ENCODE data around the gene FAU.
"Not testable (repeated sequence)": the region's sequence is repeated elsewhere in the genome, so short reads cannot be mapped to it uniquely, and the experiment has no call there.

Gene FAU

DNA sequence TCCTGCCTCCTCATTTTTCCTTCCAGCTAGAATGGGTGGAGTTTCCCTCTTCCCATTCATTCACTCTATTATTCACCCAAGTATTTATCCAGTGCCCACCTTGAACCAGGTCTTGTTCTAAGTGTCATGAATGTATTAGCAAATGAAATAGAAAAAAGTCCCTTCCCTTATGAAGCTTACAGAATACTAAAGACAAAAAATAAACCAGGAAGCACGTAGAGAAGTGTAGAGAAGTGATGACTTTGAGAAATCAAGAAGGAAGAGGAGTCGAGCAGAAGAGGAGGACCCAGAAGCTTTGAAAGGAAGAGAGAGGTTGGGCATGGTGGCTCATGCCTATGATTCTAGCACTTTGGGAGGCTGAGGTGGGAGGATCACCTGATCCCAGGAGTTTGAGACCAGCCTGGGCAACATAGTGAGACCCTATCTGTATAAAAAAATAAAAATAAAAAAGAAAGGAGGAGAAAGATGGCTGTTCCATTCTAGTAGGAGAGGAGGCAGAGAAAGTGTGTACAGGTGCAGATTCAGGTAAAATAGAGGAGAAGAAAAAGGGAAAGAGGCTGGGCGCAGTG, 29.5 kb upstream of the FAU start:
- TF ChIP-seq CTCF (IDR thresholded peaks at IDR 0.05; ENCODE audit: extremely low read depth, insufficient read depth, missing control alignments): no peak
- in situ Hi-C loops (cut with MboI; ENCODE audit: low pct_unique_long_range_greater_than_20kb, low sequenced_read_pairs, unreplicated experiment): no loop called here

GRCh38 chr11:65150509-65151299, 28.8 kb upstream of the FAU start:
- DNase-seq (ENCODE audit: low spot score): peak; percentile 39
- no peak for TF ChIP-seq CTCF (IDR thresholded peaks at IDR 0.05; ENCODE audit: extremely low read depth, insufficient read depth, missing control alignments)
- in situ Hi-C loops (cut with MboI; ENCODE audit: low pct_unique_long_range_greater_than_20kb, low sequenced_read_pairs, unreplicated experiment): no loop called here

More for the DNA sequence above, 29.5 kb upstream of the FAU start:
- DNase-seq (ENCODE audit: low spot score): no peak

DNA sequence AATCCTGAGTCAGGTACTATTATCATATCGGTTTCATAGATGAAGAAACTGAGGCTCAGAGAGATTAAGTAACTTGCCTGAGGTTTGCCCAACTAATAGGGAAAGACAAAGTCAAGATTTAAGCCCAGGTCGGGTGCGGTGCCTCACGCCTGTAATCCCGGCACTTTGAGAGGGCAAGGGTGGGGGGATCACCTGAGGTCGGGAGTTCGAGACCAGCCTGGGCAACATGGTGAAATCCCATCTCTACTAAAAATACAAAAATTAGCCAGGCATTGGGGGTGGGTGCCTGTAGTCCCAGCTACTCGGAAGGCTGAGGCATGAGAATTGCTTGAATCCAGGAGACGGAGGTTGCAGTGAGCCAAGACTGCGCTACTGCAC, 28.2 kb upstream of the FAU start:
- DNase-seq (ENCODE audit: low spot score); in situ Hi-C loops (cut with MboI; ENCODE audit: low pct_unique_long_range_greater_than_20kb, low sequenced_read_pairs, unreplicated experiment): not testable (repeated sequence)

DNA sequence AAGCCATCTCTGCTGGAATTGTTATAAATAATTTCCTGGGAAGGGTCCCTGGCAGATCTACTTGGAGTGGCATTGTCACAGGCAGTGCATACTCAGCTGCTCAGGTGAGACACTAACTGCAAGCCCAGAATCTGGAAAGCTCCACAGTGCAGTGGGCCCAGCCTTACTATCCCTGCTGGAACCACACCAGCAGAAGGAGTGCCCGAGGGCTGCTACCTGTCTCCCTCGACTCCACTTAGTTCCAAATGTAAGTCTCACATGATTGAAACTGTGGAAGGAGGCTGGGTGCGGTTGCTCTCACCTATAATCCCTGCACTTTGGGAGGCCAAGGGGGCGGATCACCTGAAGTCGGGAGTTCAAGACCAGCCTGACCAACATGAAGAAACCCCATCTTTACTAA, 26.7 kb upstream of the FAU start:
- no peak for TF ChIP-seq CTCF (IDR thresholded peaks at IDR 0.05; ENCODE audit: extremely low read depth, insufficient read depth, missing control alignments)
- no peak for DNase-seq (ENCODE audit: low spot score)

GRCh38 chr11:65147352-65148075, 25.6 kb upstream of the FAU start:
- in situ Hi-C loops (cut with MboI; ENCODE audit: low pct_unique_long_range_greater_than_20kb, low sequenced_read_pairs, unreplicated experiment): no loop called here
- DNase-seq (ENCODE audit: low spot score): no peak
- TF ChIP-seq CTCF (IDR thresholded peaks at IDR 0.05; ENCODE audit: extremely low read depth, insufficient read depth, missing control alignments): no peak

More for the DNA sequence above, 26.7 kb upstream of the FAU start:
- in situ Hi-C loops (cut with MboI; ENCODE audit: low pct_unique_long_range_greater_than_20kb, low sequenced_read_pairs, unreplicated experiment): no loop called here

- DNase-seq (ENCODE audit: low spot score): no peak
- TF ChIP-seq CTCF (IDR thresholded peaks at IDR 0.05; ENCODE audit: extremely low read depth, insufficient read depth, missing control alignments): no peak
- in situ Hi-C loops (cut with MboI; ENCODE audit: low pct_unique_long_range_greater_than_20kb, low sequenced_read_pairs, unreplicated experiment): no loop called here
Measured at GRCh38 chr11:65141896-65142494, 20.1 kb upstream of the FAU start.
